GM19023 (cell line): ENCODE results near the gene INPP5B.
"Not testable (repeated sequence)": the region's sequence is repeated elsewhere in the genome, so short reads cannot be mapped to it uniquely, and the experiment has no call there.

Experiments used
- ATAC-seq: cut with Tn5 transposase; IDR thresholded peaks from one replicate; pipeline ENCODE4 v1.9.1; 2021; ENCODE audit warnings: mild to moderate bottlenecking, moderate library complexity; ENCODE audit not compliant: unreplicated experiment

INPP5B gene

DNA sequence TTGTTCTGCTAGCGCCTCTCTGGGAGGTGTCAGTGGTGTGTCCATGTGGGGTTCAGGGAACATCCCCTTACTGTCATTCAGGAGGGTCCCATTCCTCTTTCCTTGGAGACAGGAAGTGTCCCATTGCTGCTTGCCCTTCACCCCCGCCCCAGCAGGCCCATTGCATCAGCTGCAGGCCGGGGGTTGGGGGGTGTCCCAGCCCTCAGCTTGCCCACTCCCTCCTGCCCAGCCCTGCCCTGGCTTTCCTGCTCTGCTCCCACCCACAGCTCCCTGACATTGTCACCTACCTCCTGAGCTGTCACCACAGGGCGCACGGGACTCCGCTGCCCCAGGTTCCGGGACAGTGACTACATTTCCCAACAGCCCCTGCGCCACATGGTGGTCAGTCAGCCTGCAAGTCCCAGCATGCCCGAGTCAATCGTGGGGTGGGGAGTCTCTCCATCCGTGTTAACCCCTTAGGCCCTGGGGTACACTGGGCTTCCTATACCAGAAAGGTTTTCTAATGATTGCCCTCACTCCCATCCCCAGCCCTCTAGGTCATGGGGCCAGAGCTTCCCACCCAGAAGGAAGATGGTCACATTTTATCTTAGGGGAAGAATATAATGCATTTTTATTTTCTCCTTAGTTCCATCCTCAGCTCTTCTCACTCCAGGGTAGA is at the start of gene INPP5B:
Gene INPP5B, minus strand, starts transcription at position 351 of the 658 bp plus-strand sequence. CDS start 745 bp downstream, outside the sequence.
- ATAC-seq: no peak

DNA sequence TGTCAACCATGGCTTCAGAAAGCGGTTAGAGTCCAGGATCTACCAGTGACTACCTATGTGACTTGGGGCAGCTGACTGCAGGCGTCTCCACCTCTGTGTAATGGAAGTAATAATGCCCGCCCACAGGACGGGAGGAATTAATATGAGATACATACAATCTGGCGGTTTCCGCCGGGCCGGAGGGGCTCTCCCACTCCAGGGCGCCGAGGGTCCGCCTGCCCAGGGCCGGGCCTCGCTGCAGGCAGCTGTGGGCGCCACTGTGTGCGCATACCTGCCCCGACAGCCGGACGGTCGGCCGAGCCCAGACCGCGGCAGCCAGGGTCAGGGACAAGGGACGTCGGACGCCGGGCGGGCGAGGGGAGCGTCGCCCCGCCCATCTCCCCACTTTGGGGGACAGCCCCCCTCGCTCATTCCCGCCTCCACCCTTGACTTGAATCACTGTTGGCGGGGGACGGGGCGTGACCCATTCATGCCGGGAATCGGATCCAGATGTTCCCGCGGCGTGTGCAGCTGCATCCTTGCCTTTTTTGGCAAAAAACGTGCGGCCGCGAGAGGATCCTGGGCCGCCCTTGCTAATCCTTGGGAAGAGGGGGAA is 49.0 kb upstream of the INPP5B start:
- peak; percentile 49 for ATAC-seq

GRCh38 chr1:37994886-37995566 is 48.2 kb upstream of the INPP5B start:
- no peak for ATAC-seq

GRCh38 chr1:37989361-37989930 is 42.6 kb upstream of the INPP5B start:
- ATAC-seq: peak; percentile 27

- no peak for ATAC-seq
Observed at GRCh38 chr1:37987679-37988078, 40.8 kb upstream of the INPP5B start.

GRCh38 chr1:37983546-37983945 is 36.7 kb upstream of the INPP5B start:
- ATAC-seq: no peak

DNA sequence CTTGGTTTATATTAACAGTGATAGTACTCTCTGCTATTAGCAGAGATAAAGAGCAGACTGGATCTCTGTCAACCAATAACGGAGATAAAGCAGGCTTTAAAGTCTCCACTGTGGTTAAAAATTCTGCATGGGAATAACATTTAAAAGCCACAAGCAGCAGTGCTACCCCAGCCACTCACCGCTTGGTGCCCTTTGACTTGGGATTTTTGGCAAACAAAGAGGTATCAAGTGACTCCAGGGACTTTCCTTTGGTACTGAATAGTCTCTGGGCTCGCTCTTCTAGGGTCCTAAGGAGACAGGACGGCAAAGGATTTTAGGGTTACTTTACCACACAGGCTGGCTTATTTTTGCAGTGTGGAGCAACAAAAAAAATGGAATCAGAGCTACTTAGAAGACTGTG is 31.7 kb upstream of the INPP5B start:
- no peak for ATAC-seq

- not testable (repeated sequence) for ATAC-seq
Observed at GRCh38 chr1:37975083-37975482, 28.2 kb upstream of the INPP5B start.

DNA sequence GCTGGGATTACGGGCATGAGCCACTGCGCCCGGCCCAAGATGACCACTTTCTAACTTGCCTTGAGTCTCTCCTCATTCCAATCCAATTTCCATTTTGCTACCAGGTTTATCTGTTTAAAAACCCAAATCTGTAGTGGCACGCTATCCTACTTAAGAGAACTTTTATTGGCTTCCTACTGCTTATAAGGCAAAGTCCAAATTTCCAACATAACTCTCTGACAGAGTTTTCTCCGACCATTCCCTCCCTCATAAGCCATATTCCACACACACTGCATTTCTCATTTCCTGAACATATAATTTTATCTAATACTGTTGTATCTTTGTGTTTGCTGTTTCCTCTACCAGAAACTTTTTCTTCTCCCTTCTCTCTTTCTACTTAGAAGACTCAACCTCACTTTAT is 27.7 kb upstream of the INPP5B start:
- ATAC-seq: no peak

GRCh38 chr1:37973684-37974083 is 26.8 kb upstream of the INPP5B start:
- ATAC-seq: not testable (repeated sequence)

GRCh38 chr1:37965301-37965700 is 18.4 kb upstream of the INPP5B start:
- no peak for ATAC-seq

GRCh38 chr1:37964106-37964505 is 17.3 kb upstream of the INPP5B start:
- not testable (repeated sequence) for ATAC-seq

GRCh38 chr1:37958690-37959089 is 11.8 kb upstream of the INPP5B start:
- no peak for ATAC-seq

DNA sequence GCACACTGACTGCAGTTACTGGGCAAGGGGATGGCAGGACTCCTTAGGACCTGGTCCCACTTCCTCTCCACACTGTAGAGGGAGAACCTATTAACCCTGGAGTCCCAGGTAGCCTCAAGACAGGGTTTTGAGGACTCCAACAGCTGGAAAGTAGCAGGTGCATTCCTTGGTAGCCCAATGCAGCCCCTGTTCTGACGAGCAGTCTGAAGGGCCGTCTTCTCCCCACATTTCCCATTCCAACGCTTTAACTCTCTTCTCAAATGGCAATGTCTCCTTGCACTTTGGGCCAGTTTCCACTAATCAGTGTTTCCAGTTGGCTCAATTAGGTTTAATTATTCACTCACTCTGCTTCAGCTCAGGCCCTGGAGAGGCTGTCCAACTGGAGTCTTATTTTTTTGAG is 8.8 kb upstream of the INPP5B start:
- no peak for ATAC-seq

DNA sequence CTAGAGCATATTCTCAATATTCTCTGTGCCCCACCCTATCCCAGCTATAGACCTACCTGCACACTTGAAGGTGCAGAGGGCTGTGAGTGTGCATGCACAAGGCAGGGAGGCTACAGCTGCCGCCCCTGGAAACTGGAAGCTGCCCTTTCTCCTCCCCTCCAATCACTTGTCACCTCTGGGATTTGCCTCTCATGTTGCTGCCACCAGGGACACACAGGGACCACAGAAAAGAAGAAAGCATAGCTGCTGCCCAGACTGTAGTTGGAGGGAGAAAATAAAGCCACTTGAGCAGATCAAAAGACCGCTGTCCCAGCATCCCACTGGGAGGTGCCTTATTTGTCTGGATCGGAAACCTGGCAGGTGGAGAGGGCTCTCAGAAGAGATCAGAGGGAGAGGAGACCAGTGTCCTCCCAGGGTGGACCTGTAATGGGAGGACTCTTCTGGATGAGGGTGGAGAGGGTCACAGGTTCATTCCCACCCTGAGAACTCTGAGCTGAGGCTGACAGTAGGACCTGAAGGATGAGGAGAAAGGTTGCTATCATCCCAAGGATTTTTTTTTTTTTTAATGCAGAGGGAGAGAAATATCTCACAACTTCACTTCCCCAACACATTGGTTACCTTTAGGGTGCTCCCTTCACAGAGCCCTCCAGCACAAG is 7.6 kb upstream of the INPP5B start:
- ATAC-seq: no peak

DNA sequence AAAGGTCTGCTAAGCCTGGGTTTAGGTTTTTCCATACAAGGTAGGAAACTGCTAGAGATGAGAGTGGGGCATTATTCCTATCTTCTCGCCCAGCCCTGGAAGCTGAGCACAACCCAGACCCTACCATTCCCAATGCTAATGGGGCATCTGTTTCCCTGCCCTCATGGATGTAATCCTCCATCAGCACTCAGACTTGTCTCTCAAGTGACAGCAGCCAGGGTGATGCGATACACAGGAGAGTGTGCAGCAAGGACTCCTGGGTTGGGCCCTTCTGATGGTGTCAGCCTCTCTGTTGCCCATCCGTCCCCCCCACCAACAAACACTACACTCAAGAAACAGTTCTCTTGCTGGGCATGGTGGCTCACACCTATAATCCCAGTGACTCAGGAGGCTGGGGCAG is 5.9 kb upstream of the INPP5B start:
- ATAC-seq: no peak

DNA sequence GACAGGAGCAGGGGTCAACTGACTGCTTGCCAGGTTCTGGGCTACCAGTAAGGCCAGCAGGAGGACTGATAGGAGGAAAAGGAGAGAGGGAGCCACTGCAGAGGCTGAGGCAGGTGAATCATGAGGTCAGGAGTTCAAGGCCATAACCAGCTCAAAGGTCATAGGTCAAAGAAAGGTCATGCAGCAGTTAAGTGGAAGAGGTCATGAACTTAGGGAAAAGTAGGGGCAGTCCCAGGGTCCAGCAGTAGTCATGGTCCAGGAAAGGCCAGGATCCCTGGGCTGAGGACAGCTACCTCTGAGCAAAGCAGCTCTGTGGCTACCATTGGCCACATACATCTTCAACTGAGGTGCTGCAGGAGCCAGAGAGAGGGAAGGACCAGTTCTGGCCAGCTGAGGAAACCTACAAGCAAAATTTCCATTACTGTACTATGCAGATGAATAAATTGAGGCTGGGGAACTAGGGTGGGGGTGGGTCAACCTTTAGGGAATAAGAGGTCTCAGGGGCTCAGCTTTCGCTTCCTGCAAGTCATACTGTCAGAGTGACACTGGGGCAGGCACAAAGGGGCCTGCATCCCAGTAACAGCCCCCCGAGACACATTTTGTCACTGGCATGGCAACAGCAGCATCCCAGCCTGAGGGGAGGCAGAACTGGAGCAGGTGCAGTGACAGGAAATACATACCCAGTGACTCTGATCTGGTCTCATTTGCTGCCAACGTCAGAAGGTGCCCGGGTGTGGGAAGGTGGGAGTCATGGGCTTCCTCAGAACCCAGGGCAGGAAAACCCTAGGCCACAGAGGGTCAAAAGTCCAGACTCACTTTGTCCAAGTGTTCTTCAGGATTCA is 5.2 kb upstream of the INPP5B start:
- no peak for ATAC-seq

GRCh38 chr1:37951041-37951782 is 4.4 kb upstream of the INPP5B start:
- no peak for ATAC-seq

DNA sequence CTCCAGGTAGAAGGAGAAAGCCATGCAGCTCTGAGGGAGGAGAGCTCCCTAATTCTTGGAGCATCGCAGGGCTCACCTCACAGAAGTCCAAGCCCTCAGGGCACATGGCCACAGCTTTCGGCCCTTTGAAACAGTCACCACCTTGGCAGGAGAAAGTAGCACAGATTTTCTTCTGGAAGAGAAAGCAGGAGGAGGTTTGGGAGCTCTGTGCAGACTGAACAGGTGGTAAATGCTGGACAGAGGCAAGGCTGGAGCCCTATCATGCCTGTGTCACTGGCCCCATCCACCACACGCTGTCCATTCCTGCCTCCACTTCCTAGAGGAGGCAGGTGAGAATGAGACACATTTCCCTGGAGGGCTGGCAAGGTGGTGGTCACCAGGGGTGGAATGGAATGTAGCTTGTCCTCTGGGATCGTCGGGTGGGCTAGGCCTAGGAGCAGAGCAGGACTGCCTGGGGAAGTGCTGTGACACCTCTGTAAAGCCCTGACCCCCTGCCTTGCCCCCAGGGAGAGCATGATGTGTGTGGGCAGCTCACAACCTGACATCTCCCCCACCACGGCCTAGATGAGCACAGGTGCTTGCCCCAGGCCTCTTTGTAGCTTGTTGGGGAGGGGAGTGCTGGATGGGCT is 2.8 kb upstream of the INPP5B start:
- no peak for ATAC-seq
